ENCODE data around the gene ATL3.
"Not testable (repeated sequence)": the region's sequence is repeated elsewhere in the genome, so short reads cannot be mapped to it uniquely, and the experiment has no call there.

Gene ATL3

GRCh38 chr11:63602290-63603179, 68.6 kb downstream of the ATL3 start:
- H3K4me1 Mint-ChIP-seq (ENCODE audit: low read depth); H3K27ac Mint-ChIP-seq; H3K36me3 Mint-ChIP-seq (ENCODE audit: low read depth): not testable (repeated sequence)

GRCh38 chr11:63599211-63600122, 71.7 kb downstream of the ATL3 start:
- no peak overlapping the region for H3K27ac Mint-ChIP-seq
- no peaks in the 10 kb centered on the region for H3K4me1 Mint-ChIP-seq (ENCODE audit: low read depth)
- H3K36me3 Mint-ChIP-seq (ENCODE audit: low read depth), result no peaks in the 10 kb centered on the region
- no peaks in the 10 kb centered on the region for H3K9me3 Mint-ChIP-seq
- H3K27me3 Mint-ChIP-seq (ENCODE audit: low read depth), result no peaks in the 10 kb centered on the region
- no peak overlapping the region for H3K4me3 Mint-ChIP-seq
- no peak for DNase-seq (ENCODE audit: low spot score)

More at GRCh38 chr11:63602290-63603179, 68.6 kb downstream of the ATL3 start:
- not testable (repeated sequence) for H3K4me3 Mint-ChIP-seq; H3K9me3 Mint-ChIP-seq; DNase-seq (ENCODE audit: low spot score); H3K27me3 Mint-ChIP-seq (ENCODE audit: low read depth)

- H3K9me3 Mint-ChIP-seq, result no peaks in the 10 kb centered on the region
- no peaks in the 10 kb centered on the region for H3K27me3 Mint-ChIP-seq (ENCODE audit: low read depth)
- no peak for DNase-seq (ENCODE audit: low spot score)
- H3K36me3 Mint-ChIP-seq (ENCODE audit: low read depth), result no peaks in the 10 kb centered on the region
- no peak overlapping the region for H3K4me3 Mint-ChIP-seq
- H3K27ac Mint-ChIP-seq, result no peak overlapping the region
- H3K4me1 Mint-ChIP-seq (ENCODE audit: low read depth), result no peaks in the 10 kb centered on the region
Measured at GRCh38 chr11:63598556-63598955, 72.6 kb downstream of the ATL3 start.

GRCh38 chr11:63595296-63595695, 75.9 kb downstream of the ATL3 start:
- Mint-ChIP-seq H3K27ac (no peak overlapping the region), H3K4me3 (no peak overlapping the region), H3K4me1 (ENCODE audit: low read depth) (no peaks in the 10 kb centered on the region), H3K9me3 (no peaks in the 10 kb centered on the region), H3K36me3 (ENCODE audit: low read depth) (no peaks in the 10 kb centered on the region), H3K27me3 (ENCODE audit: low read depth) (no peaks in the 10 kb centered on the region)
- no peak for DNase-seq (ENCODE audit: low spot score)

GRCh38 chr11:63592975-63593395, 78.2 kb downstream of the ATL3 start:
- Mint-ChIP-seq H3K9me3 (no peaks in the 10 kb centered on the region), H3K4me1 (ENCODE audit: low read depth) (no peaks in the 10 kb centered on the region), H3K4me3 (no peak overlapping the region), H3K36me3 (ENCODE audit: low read depth) (no peaks in the 10 kb centered on the region), H3K27ac (no peak overlapping the region), H3K27me3 (ENCODE audit: low read depth) (peaks cover 2% of the 10 kb centered on the region)
- no peak for DNase-seq (ENCODE audit: low spot score)

GRCh38 chr11:63590024-63590788, 81.0 kb downstream of the ATL3 start:
- Mint-ChIP-seq H3K27ac (no peak overlapping the region), H3K36me3 (ENCODE audit: low read depth) (no peaks in the 10 kb centered on the region), H3K27me3 (ENCODE audit: low read depth) (peaks cover 4% of the 10 kb centered on the region), H3K4me1 (ENCODE audit: low read depth) (no peaks in the 10 kb centered on the region), H3K4me3 (no peak overlapping the region), H3K9me3 (no peaks in the 10 kb centered on the region)
- DNase-seq (ENCODE audit: low spot score), result no peak

GRCh38 chr11:63589000-63589399, 82.2 kb downstream of the ATL3 start:
- Mint-ChIP-seq H3K36me3 (ENCODE audit: low read depth) (no peaks in the 10 kb centered on the region), H3K27ac (no peak overlapping the region), H3K9me3 (no peaks in the 10 kb centered on the region), H3K27me3 (ENCODE audit: low read depth) (peaks cover 4% of the 10 kb centered on the region), H3K4me1 (ENCODE audit: low read depth) (no peaks in the 10 kb centered on the region), H3K4me3 (no peak overlapping the region)
- no peak for DNase-seq (ENCODE audit: low spot score)

- H3K36me3 Mint-ChIP-seq (ENCODE audit: low read depth), result peaks cover 4% of the 10 kb centered on the region
- H3K4me3 Mint-ChIP-seq, result no peak overlapping the region
- peaks cover 4% of the 10 kb centered on the region for H3K27me3 Mint-ChIP-seq (ENCODE audit: low read depth)
- peaks cover 10% of the 10 kb centered on the region for H3K9me3 Mint-ChIP-seq
- DNase-seq (ENCODE audit: low spot score), result no peak
- peaks cover 12% of the 10 kb centered on the region for H3K4me1 Mint-ChIP-seq (ENCODE audit: low read depth)
- H3K27ac Mint-ChIP-seq, result no peak overlapping the region
Measured at GRCh38 chr11:63586451-63587166, 84.6 kb downstream of the ATL3 start.

- DNase-seq (ENCODE audit: low spot score), result no peak
- H3K36me3 Mint-ChIP-seq (ENCODE audit: low read depth), result peaks cover 9% of the 10 kb centered on the region
- H3K27me3 Mint-ChIP-seq (ENCODE audit: low read depth), result peaks cover 3% of the 10 kb centered on the region
- peaks cover 23% of the 10 kb centered on the region for H3K9me3 Mint-ChIP-seq
- peaks cover 12% of the 10 kb centered on the region for H3K4me1 Mint-ChIP-seq (ENCODE audit: low read depth)
- H3K27ac Mint-ChIP-seq, result no peak overlapping the region
- no peak overlapping the region for H3K4me3 Mint-ChIP-seq
Measured at GRCh38 chr11:63583357-63583677, 87.9 kb downstream of the ATL3 start.

GRCh38 chr11:63581224-63581623, 90.0 kb downstream of the ATL3 start:
- H3K27ac Mint-ChIP-seq; H3K27me3 Mint-ChIP-seq (ENCODE audit: low read depth); H3K36me3 Mint-ChIP-seq (ENCODE audit: low read depth); DNase-seq (ENCODE audit: low spot score); H3K4me3 Mint-ChIP-seq: not testable (repeated sequence)
- Mint-ChIP-seq H3K4me1 (ENCODE audit: low read depth) (peaks cover 12% of the 10 kb centered on the region), H3K9me3 (peaks cover 23% of the 10 kb centered on the region)

- not testable (repeated sequence) for H3K27ac Mint-ChIP-seq; DNase-seq (ENCODE audit: low spot score); H3K36me3 Mint-ChIP-seq (ENCODE audit: low read depth); H3K4me3 Mint-ChIP-seq; H3K27me3 Mint-ChIP-seq (ENCODE audit: low read depth)
- Mint-ChIP-seq H3K4me1 (ENCODE audit: low read depth) (peaks cover 20% of the 10 kb centered on the region), H3K9me3 (peaks cover 23% of the 10 kb centered on the region)
Measured at GRCh38 chr11:63578882-63579281, 92.3 kb downstream of the ATL3 start.

- DNase-seq (ENCODE audit: low spot score), result no peak
- Mint-ChIP-seq H3K27me3 (ENCODE audit: low read depth) (peaks cover 18% of the 10 kb centered on the region), H3K4me3 (peak overlapping the region; percentile 79), H3K4me1 (ENCODE audit: low read depth) (peaks cover 12% of the 10 kb centered on the region), H3K36me3 (ENCODE audit: low read depth) (peaks cover 3% of the 10 kb centered on the region), H3K9me3 (peaks cover 2% of the 10 kb centered on the region), H3K27ac (peak overlapping the region; percentile 82)
Measured at GRCh38 chr11:63574856-63575602, 96.1 kb downstream of the ATL3 start.
